ENCODE measurements around the gene UCHL1.

The UCHL1 gene

DNA sequence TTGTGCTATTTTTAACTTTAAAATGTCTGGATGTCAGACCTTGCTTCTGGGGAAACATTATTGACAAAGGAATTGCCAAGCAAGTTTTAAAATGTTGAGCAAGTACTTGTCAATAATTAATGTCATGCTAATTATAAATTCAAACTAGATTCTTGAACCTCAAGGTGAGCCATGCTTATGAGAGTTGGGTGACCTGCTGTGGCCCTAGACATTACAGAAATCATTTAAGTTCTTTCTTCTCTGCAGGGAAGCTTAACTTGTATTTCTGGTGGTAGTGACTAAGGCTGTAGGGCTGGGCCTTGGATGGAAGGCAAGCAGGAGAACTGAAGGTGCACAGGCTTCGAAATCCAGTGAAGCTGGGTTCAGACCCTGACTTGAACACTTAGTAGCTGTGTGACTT, 14.8 kb upstream of the UCHL1 start:
- peaks cover 9% of the 10 kb centered on the region for H3K9me3 ChIP-seq (ENCODE audit: control insufficient read depth, low read length)
- no peaks in the 10 kb centered on the region for H3K4me1 ChIP-seq (ENCODE audit: control insufficient read depth, insufficient read depth, low read length)
- no peak overlapping the region for H3K4me3 ChIP-seq (ENCODE audit: low read length)
- peaks cover 4% of the 10 kb centered on the region for H3K27me3 ChIP-seq (replicated peaks; ENCODE audit: control insufficient read depth, insufficient read depth, low read length)
- DNase-seq (ENCODE audit: low read depth), result no peak
- no peak overlapping the region for H3K9ac ChIP-seq (ENCODE audit: low read length)
- no peaks in the 10 kb centered on the region for H3K36me3 ChIP-seq (ENCODE audit: control insufficient read depth, insufficient read depth, low read length, severe bottlenecking)

DNA sequence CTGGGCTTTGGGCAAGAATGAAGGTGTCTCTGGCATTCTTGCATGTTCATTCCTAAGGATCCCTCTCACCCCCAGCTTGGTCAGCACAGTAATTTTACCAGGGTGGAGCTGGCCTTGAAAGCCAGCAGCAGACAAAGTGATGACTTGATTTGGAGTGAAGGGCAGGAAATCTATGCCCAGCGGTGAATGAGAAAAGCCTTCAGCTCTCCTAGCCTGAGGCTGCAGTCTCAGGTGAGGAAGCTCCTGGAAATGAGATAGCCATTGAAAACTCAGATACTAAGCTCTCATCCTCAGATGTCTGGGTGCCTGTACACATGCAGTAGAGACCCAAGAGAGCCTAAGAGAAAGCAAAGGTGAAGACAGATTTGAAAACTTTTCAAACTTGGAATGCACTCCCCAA, 10.7 kb upstream of the UCHL1 start:
- H3K9me3 ChIP-seq (ENCODE audit: control insufficient read depth, low read length), result no peaks in the 10 kb centered on the region
- peaks cover 12% of the 10 kb centered on the region for H3K27me3 ChIP-seq (replicated peaks; ENCODE audit: control insufficient read depth, insufficient read depth, low read length)
- H3K36me3 ChIP-seq (ENCODE audit: control insufficient read depth, insufficient read depth, low read length, severe bottlenecking), result no peaks in the 10 kb centered on the region
- no peaks in the 10 kb centered on the region for H3K4me1 ChIP-seq (ENCODE audit: control insufficient read depth, insufficient read depth, low read length)
- H3K9ac ChIP-seq (ENCODE audit: low read length), result no peak overlapping the region
- no peak for DNase-seq (ENCODE audit: low read depth)
- no peak overlapping the region for H3K4me3 ChIP-seq (ENCODE audit: low read length)

DNA sequence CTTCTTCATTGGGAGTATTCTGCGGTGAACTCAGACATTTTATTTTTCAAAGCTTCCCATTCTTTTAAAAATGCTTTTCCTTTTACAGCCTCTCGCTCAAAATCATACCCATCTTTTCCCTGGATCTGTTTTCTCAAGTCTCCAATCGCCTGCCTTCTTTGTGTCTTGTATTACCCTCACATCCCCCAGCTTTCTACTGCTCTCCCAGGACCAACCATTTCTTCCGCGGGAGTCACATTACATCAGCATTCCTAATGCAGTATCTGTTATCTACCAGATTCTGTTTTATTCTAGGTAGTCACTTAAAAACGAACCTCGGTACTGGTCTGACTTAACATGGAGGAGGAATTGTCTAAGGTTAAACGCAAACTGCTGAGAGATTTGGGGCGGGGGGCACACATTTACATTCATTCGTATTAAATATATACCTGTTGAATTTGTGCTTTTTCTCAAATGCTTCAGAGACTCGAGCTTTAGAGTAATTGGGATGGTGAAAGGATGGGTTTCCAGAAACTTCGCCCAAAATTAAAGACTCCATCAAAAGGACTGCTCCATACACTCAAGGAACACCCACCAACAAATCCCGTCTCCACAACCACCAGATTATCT, 493 bp upstream of the UCHL1 start:
- Histone ChIP-seq H3K9me3 (ENCODE audit: control insufficient read depth, low read length) (no peaks in the 10 kb centered on the region), H3K9ac (ENCODE audit: low read length) (peak overlapping the region; percentile 86), H3K4me1 (ENCODE audit: control insufficient read depth, insufficient read depth, low read length) (no peaks in the 10 kb centered on the region), H3K4me3 (ENCODE audit: low read length) (peak overlapping the region; percentile 84), H3K27me3 (replicated peaks; ENCODE audit: control insufficient read depth, insufficient read depth, low read length) (no peaks in the 10 kb centered on the region), H3K36me3 (ENCODE audit: control insufficient read depth, insufficient read depth, low read length, severe bottlenecking) (peaks cover 14% of the 10 kb centered on the region)
- DNase-seq (ENCODE audit: low read depth), result peak; percentile 74

DNA sequence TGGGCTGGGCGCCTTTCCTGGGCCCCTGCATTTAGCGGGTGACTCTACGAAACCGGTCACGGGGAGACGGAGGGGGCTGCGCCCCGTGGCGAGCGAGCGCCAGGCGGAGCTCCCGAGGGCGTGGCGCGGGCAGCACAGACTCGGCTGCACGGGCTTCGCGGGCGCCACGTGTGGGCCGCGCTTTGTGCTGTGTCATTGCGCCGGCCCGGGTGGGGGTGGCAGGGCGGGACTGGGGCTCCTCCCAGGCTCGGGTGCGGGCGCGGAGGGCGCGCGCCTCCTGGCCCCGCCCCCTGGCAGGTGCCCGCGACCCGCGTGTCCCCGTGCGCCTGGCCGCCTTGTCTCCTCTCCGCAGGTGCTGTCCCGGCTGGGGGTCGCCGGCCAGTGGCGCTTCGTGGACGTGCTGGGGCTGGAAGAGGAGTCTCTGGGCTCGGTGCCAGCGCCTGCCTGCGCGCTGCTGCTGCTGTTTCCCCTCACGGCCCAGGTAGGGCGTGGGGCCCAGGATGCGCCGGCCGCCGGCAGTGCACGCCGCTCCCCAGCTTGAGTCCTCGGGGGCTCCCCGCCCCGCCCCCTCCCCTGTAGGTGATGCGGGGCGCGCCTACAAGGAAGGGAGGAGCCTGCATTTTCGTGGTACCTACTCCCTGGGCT, 651 bp downstream of the UCHL1 start:
- Histone ChIP-seq H3K9me3 (ENCODE audit: control insufficient read depth, low read length) (no peaks in the 10 kb centered on the region), H3K4me1 (ENCODE audit: control insufficient read depth, insufficient read depth, low read length) (no peaks in the 10 kb centered on the region), H3K27me3 (replicated peaks; ENCODE audit: control insufficient read depth, insufficient read depth, low read length) (no peaks in the 10 kb centered on the region), H3K36me3 (ENCODE audit: control insufficient read depth, insufficient read depth, low read length, severe bottlenecking) (peaks cover 25% of the 10 kb centered on the region), H3K4me3 (ENCODE audit: low read length) (peak overlapping the region; percentile 84), H3K9ac (ENCODE audit: low read length) (peak overlapping the region; percentile 86)
- DNase-seq (ENCODE audit: low read depth), result peak; percentile 87

DNA sequence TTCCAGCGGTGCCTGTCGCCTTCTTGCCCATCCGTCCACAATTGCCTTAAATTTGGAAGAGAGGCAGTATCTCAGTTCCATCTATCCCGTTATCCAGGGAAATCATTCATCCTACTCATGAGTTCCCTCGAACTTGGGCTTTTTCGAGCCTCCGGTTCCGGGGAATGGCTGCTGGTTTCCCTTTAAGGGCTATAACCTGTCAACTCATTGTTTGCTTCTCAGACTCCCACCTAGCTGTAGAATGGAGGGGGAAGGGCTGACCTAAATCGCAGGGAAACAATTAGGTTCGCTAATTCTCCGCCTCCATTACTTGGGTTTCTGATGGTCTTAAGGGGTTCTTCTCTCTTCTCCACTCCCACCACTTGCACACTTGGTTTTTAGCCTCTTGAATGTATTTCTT, 1.2 kb downstream of the UCHL1 start:
- no peaks in the 10 kb centered on the region for H3K27me3 ChIP-seq (replicated peaks; ENCODE audit: control insufficient read depth, insufficient read depth, low read length)
- H3K4me3 ChIP-seq (ENCODE audit: low read length), result peak overlapping the region; percentile 84
- peak; percentile 37 for DNase-seq (ENCODE audit: low read depth)
- no peaks in the 10 kb centered on the region for H3K9me3 ChIP-seq (ENCODE audit: control insufficient read depth, low read length)
- H3K9ac ChIP-seq (ENCODE audit: low read length), result peak overlapping the region; percentile 86
- peaks cover 30% of the 10 kb centered on the region for H3K36me3 ChIP-seq (ENCODE audit: control insufficient read depth, insufficient read depth, low read length, severe bottlenecking)
- no peaks in the 10 kb centered on the region for H3K4me1 ChIP-seq (ENCODE audit: control insufficient read depth, insufficient read depth, low read length)

DNA sequence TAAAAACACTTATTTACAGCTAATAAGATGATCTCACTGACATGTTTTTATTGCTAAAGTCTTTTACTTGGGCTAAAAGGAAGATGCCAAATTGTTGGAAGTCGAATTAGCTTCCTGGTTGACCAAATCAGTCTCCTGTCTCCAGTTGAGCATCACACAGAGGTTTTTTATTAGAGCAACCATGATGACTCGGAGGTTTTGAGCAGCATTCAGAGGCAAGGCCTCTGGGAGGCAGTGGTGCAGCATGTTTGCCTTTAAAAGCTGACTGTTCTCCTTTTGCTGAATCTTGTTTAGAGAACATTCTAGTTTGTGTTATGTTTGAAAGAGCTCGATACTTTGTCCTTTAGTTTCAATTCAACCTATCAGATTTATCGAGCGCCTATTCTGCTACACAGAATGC, 2.1 kb downstream of the UCHL1 start:
- H3K4me3 ChIP-seq (ENCODE audit: low read length), result peak overlapping the region; percentile 84
- H3K9me3 ChIP-seq (ENCODE audit: control insufficient read depth, low read length), result no peaks in the 10 kb centered on the region
- peak overlapping the region; percentile 20 for H3K9ac ChIP-seq (ENCODE audit: low read length)
- peak; percentile 85 for DNase-seq (ENCODE audit: low read depth)
- no peaks in the 10 kb centered on the region for H3K4me1 ChIP-seq (ENCODE audit: control insufficient read depth, insufficient read depth, low read length)
- peaks cover 39% of the 10 kb centered on the region for H3K36me3 ChIP-seq (ENCODE audit: control insufficient read depth, insufficient read depth, low read length, severe bottlenecking)
- H3K27me3 ChIP-seq (replicated peaks; ENCODE audit: control insufficient read depth, insufficient read depth, low read length), result no peaks in the 10 kb centered on the region

DNA sequence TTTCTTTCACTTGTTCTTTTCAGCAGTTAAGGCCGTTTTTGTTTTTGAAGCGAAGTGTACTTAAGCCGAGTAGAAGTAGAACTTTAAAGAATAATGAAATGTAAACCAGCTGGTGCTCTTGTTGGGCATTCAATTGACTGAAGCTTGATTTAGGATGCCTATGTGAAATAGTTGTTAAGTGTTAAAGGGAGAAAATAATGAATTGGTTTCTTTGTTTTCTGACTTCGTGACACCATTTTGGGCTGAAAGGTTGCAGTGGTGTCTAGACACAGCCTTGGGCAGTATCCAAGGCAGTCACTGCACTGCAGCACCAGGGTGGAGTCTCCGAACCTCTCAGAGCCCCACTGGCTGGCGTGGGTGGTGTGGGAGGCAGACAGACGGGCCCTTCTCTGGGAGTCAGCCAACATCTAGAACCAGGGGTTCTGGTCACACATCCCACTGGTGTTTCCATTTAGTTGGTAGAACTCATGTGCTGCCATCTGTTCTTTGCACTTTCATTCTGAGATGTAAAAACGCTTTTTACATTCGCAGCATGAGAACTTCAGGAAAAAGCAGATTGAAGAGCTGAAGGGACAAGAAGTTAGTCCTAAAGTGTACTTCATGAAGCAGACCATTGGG, 3.5 kb downstream of the UCHL1 start:
- Histone ChIP-seq H3K4me3 (ENCODE audit: low read length) (no peak overlapping the region), H3K9me3 (ENCODE audit: control insufficient read depth, low read length) (no peaks in the 10 kb centered on the region), H3K9ac (ENCODE audit: low read length) (no peak overlapping the region), H3K4me1 (ENCODE audit: control insufficient read depth, insufficient read depth, low read length) (no peaks in the 10 kb centered on the region), H3K27me3 (replicated peaks; ENCODE audit: control insufficient read depth, insufficient read depth, low read length) (no peaks in the 10 kb centered on the region), H3K36me3 (ENCODE audit: control insufficient read depth, insufficient read depth, low read length, severe bottlenecking) (peaks cover 53% of the 10 kb centered on the region)
- DNase-seq (ENCODE audit: low read depth), result no peak

DNA sequence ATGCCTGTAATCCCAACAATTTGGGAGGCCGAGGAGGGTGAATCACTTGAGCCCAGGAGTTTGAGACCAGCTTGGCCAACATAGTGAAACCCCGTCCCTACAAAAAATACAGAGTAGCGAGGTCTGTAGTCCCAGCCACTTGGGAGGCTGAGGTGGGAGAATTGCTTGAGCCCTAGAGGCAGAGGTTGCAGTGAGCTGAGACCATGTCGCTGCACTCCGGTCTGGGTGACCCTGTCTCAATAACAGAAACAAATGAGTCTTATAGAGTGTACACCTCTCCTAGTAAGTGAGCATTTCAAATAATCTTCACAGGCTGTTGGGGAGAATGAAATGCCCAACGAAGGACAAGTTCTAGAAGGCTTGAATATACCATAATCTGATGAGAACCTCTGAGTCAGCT, 5.5 kb downstream of the UCHL1 start:
- DNase-seq (ENCODE audit: low read depth), result no peak
- H3K36me3 ChIP-seq (ENCODE audit: control insufficient read depth, insufficient read depth, low read length, severe bottlenecking), result peaks cover 67% of the 10 kb centered on the region
- no peaks in the 10 kb centered on the region for H3K4me1 ChIP-seq (ENCODE audit: control insufficient read depth, insufficient read depth, low read length)
- H3K9ac ChIP-seq (ENCODE audit: low read length), result no peak overlapping the region
- no peaks in the 10 kb centered on the region for H3K27me3 ChIP-seq (replicated peaks; ENCODE audit: control insufficient read depth, insufficient read depth, low read length)
- H3K4me3 ChIP-seq (ENCODE audit: low read length), result no peak overlapping the region
- no peaks in the 10 kb centered on the region for H3K9me3 ChIP-seq (ENCODE audit: control insufficient read depth, low read length)

DNA sequence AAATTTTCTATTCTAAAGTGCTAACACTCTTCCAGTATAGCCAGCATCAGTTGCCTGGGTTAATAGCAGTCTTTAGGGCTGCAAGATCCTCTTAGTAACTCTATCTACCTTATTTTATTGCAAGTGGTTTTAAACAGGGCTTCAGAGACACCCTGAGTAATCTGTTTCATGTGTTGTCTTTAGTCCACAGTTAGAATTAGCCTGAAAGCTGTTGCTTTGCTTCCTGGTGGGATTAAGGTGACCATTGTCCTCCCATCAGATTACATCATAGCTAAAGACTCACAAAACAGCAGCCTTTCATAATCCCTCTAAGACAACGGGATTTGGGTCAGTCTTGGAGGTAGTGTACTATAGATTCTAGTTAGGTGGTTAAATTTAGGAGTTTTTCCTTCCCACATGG, 7.5 kb downstream of the UCHL1 start:
- Histone ChIP-seq H3K36me3 (ENCODE audit: control insufficient read depth, insufficient read depth, low read length, severe bottlenecking) (peaks cover 70% of the 10 kb centered on the region), H3K9me3 (ENCODE audit: control insufficient read depth, low read length) (no peaks in the 10 kb centered on the region), H3K4me1 (ENCODE audit: control insufficient read depth, insufficient read depth, low read length) (no peaks in the 10 kb centered on the region), H3K4me3 (ENCODE audit: low read length) (no peak overlapping the region), H3K9ac (ENCODE audit: low read length) (no peak overlapping the region), H3K27me3 (replicated peaks; ENCODE audit: control insufficient read depth, insufficient read depth, low read length) (no peaks in the 10 kb centered on the region)
- DNase-seq (ENCODE audit: low read depth), result no peak

DNA sequence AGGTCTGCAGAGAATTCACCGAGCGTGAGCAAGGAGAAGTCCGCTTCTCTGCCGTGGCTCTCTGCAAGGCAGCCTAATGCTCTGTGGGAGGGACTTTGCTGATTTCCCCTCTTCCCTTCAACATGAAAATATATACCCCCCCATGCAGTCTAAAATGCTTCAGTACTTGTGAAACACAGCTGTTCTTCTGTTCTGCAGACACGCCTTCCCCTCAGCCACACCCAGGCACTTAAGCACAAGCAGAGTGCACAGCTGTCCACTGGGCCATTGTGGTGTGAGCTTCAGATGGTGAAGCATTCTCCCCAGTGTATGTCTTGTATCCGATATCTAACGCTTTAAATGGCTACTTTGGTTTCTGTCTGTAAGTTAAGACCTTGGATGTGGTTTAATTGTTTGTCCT, 11.3 kb downstream of the UCHL1 start:
- H3K9ac ChIP-seq (ENCODE audit: low read length), result no peak overlapping the region
- H3K4me1 ChIP-seq (ENCODE audit: control insufficient read depth, insufficient read depth, low read length), result no peaks in the 10 kb centered on the region
- no peak overlapping the region for H3K4me3 ChIP-seq (ENCODE audit: low read length)
- H3K36me3 ChIP-seq (ENCODE audit: control insufficient read depth, insufficient read depth, low read length, severe bottlenecking), result peaks cover 40% of the 10 kb centered on the region
- H3K9me3 ChIP-seq (ENCODE audit: control insufficient read depth, low read length), result no peaks in the 10 kb centered on the region
- no peaks in the 10 kb centered on the region for H3K27me3 ChIP-seq (replicated peaks; ENCODE audit: control insufficient read depth, insufficient read depth, low read length)
- DNase-seq (ENCODE audit: low read depth), result peak; percentile 10

DNA sequence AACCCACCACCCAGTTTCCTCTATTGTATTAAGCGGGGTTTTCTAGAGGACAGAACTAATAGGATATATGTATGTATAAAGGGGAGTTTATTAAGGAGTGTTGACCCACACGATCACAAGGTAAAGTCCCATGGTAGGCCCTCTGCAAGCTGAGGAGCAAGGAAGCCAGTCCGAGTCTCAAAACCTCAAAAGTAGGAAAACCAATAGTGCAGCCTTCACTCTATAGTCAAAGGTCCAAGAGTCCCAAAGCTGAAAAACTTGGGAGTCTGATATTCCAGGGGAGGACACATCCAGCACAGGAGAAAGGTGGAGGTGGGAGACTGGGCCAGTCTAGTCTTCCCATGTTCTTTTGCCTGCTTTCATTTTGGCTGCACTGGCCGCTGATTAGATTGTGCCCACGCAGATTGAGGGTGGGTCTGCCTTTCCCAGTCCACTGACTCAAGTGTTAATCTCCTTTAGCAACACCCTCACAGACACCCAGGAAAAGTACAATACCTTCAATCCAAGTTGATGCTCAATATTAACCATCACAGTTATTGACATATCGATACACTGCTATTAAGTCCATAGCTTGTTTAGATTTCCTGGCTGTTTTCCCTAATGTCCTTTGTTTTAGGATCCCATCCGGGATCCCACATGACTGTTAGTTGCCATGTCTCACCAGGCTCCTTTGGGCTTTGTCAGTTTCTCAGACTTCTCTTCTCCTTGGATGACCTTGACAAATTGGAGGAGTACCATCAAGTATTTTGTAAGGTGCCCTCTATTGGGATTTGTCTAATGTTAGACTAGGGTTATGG, 12.2 kb downstream of the UCHL1 start:
- H3K36me3 ChIP-seq (ENCODE audit: control insufficient read depth, insufficient read depth, low read length, severe bottlenecking), result peaks cover 30% of the 10 kb centered on the region
- no peak overlapping the region for H3K4me3 ChIP-seq (ENCODE audit: low read length)
- no peaks in the 10 kb centered on the region for H3K27me3 ChIP-seq (replicated peaks; ENCODE audit: control insufficient read depth, insufficient read depth, low read length)
- no peak overlapping the region for H3K9ac ChIP-seq (ENCODE audit: low read length)
- no peaks in the 10 kb centered on the region for H3K9me3 ChIP-seq (ENCODE audit: control insufficient read depth, low read length)
- DNase-seq (ENCODE audit: low read depth), result no peak
- H3K4me1 ChIP-seq (ENCODE audit: control insufficient read depth, insufficient read depth, low read length), result no peaks in the 10 kb centered on the region
